Measurements from ENCODE around the gene ADCK1.
"Not testable (repeated sequence)": the region's sequence is repeated elsewhere in the genome, so short reads cannot be mapped to it uniquely, and the experiment has no call there.

The ADCK1 gene

GRCh38 chr14:77799863-77800730, at the start of gene ADCK1:
Gene ADCK1, plus strand, starts transcription at chr14:77800109. Its CDS starts 18,870 bp downstream, at chr14:77818979.
- peak; percentile 88 for DNase-seq

GRCh38 chr14:77752266-77752665, 47.6 kb upstream of the ADCK1 start:
- DNase-seq: no peak

- DNase-seq: no peak
These were observed 47.0 kb upstream of the ADCK1 start for GRCh38 chr14:77752799-77753516.

- DNase-seq: peak; percentile 97
These were observed 39.3 kb upstream of the ADCK1 start, which contains the start of gene SNW1 for GRCh38 chr14:77760381-77761204. Gene SNW1, minus strand, starts transcription at chr14:77761156. Its CDS starts 29 bp downstream, at chr14:77761127.

- DNase-seq: no peak
These were observed 38.5 kb upstream of the ADCK1 start for GRCh38 chr14:77761205-77761931.

GRCh38 chr14:77763316-77763715, 36.6 kb upstream of the ADCK1 start:
- DNase-seq: no peak

- DNase-seq: no peak
These were observed 35.9 kb upstream of the ADCK1 start for GRCh38 chr14:77763978-77764377.

GRCh38 chr14:77768442-77769069, 31.4 kb upstream of the ADCK1 start:
- DNase-seq: not testable (repeated sequence)

GRCh38 chr14:77773966-77774365, 25.9 kb upstream of the ADCK1 start:
- not testable (repeated sequence) for DNase-seq

- no peak for DNase-seq
These were observed 17.7 kb upstream of the ADCK1 start for GRCh38 chr14:77782202-77782601.

- DNase-seq: no peak
These were observed 13.8 kb upstream of the ADCK1 start for GRCh38 chr14:77786148-77786547.

- DNase-seq: no peak
These were observed 9.2 kb upstream of the ADCK1 start for GRCh38 chr14:77790566-77791224.

GRCh38 chr14:77791225-77791600, 8.7 kb upstream of the ADCK1 start:
- no peak for DNase-seq

- DNase-seq: not testable (repeated sequence)
These were observed 6.7 kb upstream of the ADCK1 start for GRCh38 chr14:77793255-77793654.

- no peak for DNase-seq
These were observed 5.6 kb upstream of the ADCK1 start for GRCh38 chr14:77794357-77794756.

GRCh38 chr14:77799456-77799855, 453 bp upstream of the ADCK1 start:
- DNase-seq: not testable (repeated sequence)

GRCh38 chr14:77800814-77801213, 905 bp downstream of the ADCK1 start:
- DNase-seq: no peak

- peak; percentile 57 for DNase-seq
These were observed 4.7 kb downstream of the ADCK1 start for GRCh38 chr14:77804592-77804991.

GRCh38 chr14:77805706-77806105, 5.8 kb downstream of the ADCK1 start:
- DNase-seq: no peak

- no peak for DNase-seq
These were observed 8.3 kb downstream of the ADCK1 start for GRCh38 chr14:77808250-77808649.

- no peak for DNase-seq
These were observed 9.1 kb downstream of the ADCK1 start for GRCh38 chr14:77809011-77809410.
